DOHH2 (cell line): Measurements from ENCODE around the gene G3BP2.

ENCODE experiments used
- H3F3A ChIP-seq: fragments of 200-600 bp; sonication (generic), shearing (Covaris generic); 2 replicates; pipeline ENCODE4 v1.6.0; 2016; ENCODE audit warnings: antibody characterized with exemption, mild to moderate bottlenecking; ENCODE audit not compliant: control insufficient read depth, insufficient read depth
- H3K27ac ChIP-seq: fragments of 200-600 bp; sonication (generic); 2 replicates; pipeline ENCODE4 v1.5.1; 2014; ENCODE audit warnings: low read depth, mild to moderate bottlenecking, low read length, moderate library complexity
- H3K27me3 ChIP-seq: fragments of 200-600 bp; sonication (generic); 2 replicates; pipeline ENCODE4 v1.6.1; 2014; ENCODE audit warnings: mild to moderate bottlenecking, low read length, mixed read lengths; ENCODE audit not compliant: control insufficient read depth
- H3K36me3 ChIP-seq: fragments of 200-600 bp; sonication (generic); 2 replicates; pipeline ENCODE4 v1.6.1; 2014; ENCODE audit warnings: mild to moderate bottlenecking, low read length, moderate library complexity, mixed read lengths; ENCODE audit not compliant: control insufficient read depth
- H3K4me1 ChIP-seq: fragments of 200-600 bp; sonication (generic); 2 replicates; pipeline ENCODE4 v1.6.1; 2014; ENCODE audit warnings: mild to moderate bottlenecking, low read length, mixed read lengths; ENCODE audit not compliant: control insufficient read depth
- H3K4me2 ChIP-seq: fragments of 200-600 bp; sonication (generic); 2 replicates; pipeline ENCODE4 v1.6.0; 2014; ENCODE audit warnings: mild to moderate bottlenecking, low read length, moderate library complexity
- H3K4me3 ChIP-seq: fragments of 200-600 bp; sonication (generic); 2 replicates; pipeline ENCODE4 v1.5.1; 2014; ENCODE audit warnings: mild to moderate bottlenecking, low read length, mixed read lengths
- H3K79me2 ChIP-seq: fragments of 200-600 bp; sonication (generic); 2 replicates; pipeline ENCODE4 v1.6.1; 2014; ENCODE audit warnings: mild to moderate bottlenecking, low read length, mixed read lengths; ENCODE audit not compliant: control insufficient read depth
- H3K9me2 ChIP-seq: fragments of 200-600 bp; sonication (generic); replicated peaks from 2 replicates; pipeline ENCODE4 v1.6.1; 2014; ENCODE audit warnings: mild to moderate bottlenecking, low read length, mixed read lengths; ENCODE audit not compliant: control insufficient read depth
- H3K9me3 ChIP-seq: fragments of 200-600 bp; sonication (generic); 2 replicates; pipeline ENCODE4 v1.6.1; 2014; ENCODE audit warnings: antibody characterized with exemption, low read length, mixed read lengths; ENCODE audit not compliant: control insufficient read depth, insufficient read depth
- H4K20me1 ChIP-seq: fragments of 200-600 bp; sonication (generic); 2 replicates; pipeline ENCODE4 v1.6.0; 2014; ENCODE audit warnings: low read depth, mild to moderate bottlenecking, antibody characterized with exemption, low read length, moderate library complexity; ENCODE audit not compliant: control insufficient read depth, insufficient read depth
- CTCF ChIP-seq: fragments of 200-600 bp; sonication (generic); IDR thresholded peaks from one replicate; pipeline ENCODE4 v1.5.1; 2014; ENCODE audit warnings: antibody characterized with exemption, mild to moderate bottlenecking, low read depth, low read length; ENCODE audit not compliant: poor library complexity, severe bottlenecking
- EZH2phosphoT487 ChIP-seq: fragments of 200-600 bp; sonication (generic); IDR thresholded peaks from 2 replicates; pipeline ENCODE4 v1.6.1; 2017; ENCODE audit warnings: borderline replicate concordance, mild to moderate bottlenecking, antibody characterized with exemption, low read length, moderate library complexity, mixed read lengths

The G3BP2 gene

GRCh38 chr4:75637827-75638226 lies 35.4 kb downstream of the G3BP2 start:
- TF ChIP-seq CTCF (no peak), EZH2phosphoT487 (no peak)
- Histone ChIP-seq H3K4me2 (no peak overlapping the region), H3K9me3 (no peaks in the 10 kb centered on the region), H3K9me2 (no peaks in the 10 kb centered on the region), H3K4me1 (no peaks in the 10 kb centered on the region), H3K27ac (no peak overlapping the region), H4K20me1 (no peaks in the 10 kb centered on the region), H3K27me3 (no peaks in the 10 kb centered on the region), H3F3A (peaks cover 15% of the 10 kb centered on the region; the same call in 1 of the 2 replicates), H3K79me2 (no peaks in the 10 kb centered on the region), H3K36me3 (peaks cover 14% of the 10 kb centered on the region), H3K4me3 (no peak overlapping the region)

- Histone ChIP-seq H3F3A (peaks cover 12% of the 10 kb centered on the region; the same call in 1 of the 2 replicates), H3K27ac (no peak overlapping the region), H3K27me3 (no peaks in the 10 kb centered on the region), H3K4me3 (no peak overlapping the region), H3K9me3 (no peaks in the 10 kb centered on the region), H3K4me1 (no peaks in the 10 kb centered on the region), H3K79me2 (no peaks in the 10 kb centered on the region), H3K9me2 (no peaks in the 10 kb centered on the region), H4K20me1 (no peaks in the 10 kb centered on the region), H3K4me2 (no peak overlapping the region), H3K36me3 (peaks cover 8% of the 10 kb centered on the region)
- no peak for TF ChIP-seq EZH2phosphoT487
- no peak for TF ChIP-seq CTCF
Observed at GRCh38 chr4:75637176-75637575, 36.0 kb downstream of the G3BP2 start.

- Histone ChIP-seq H3K79me2 (no peaks in the 10 kb centered on the region), H3K4me3 (no peak overlapping the region), H3K4me1 (peaks cover 4% of the 10 kb centered on the region), H3K9me2 (no peaks in the 10 kb centered on the region), H3K4me2 (no peak overlapping the region), H3K9me3 (no peaks in the 10 kb centered on the region), H3K27me3 (no peaks in the 10 kb centered on the region), H4K20me1 (no peaks in the 10 kb centered on the region), H3F3A (peaks cover 5% of the 10 kb centered on the region; the same call in 1 of the 2 replicates), H3K36me3 (no peaks in the 10 kb centered on the region), H3K27ac (no peak overlapping the region)
- TF ChIP-seq CTCF (no peak), EZH2phosphoT487 (no peak)
Observed at GRCh38 chr4:75634951-75635350, 38.3 kb downstream of the G3BP2 start.

GRCh38 chr4:75634281-75634680 lies 38.9 kb downstream of the G3BP2 start:
- Histone ChIP-seq H4K20me1 (no peaks in the 10 kb centered on the region), H3F3A (peaks cover 5% of the 10 kb centered on the region; the same call in 1 of the 2 replicates), H3K9me3 (no peaks in the 10 kb centered on the region), H3K4me3 (no peak overlapping the region), H3K27me3 (no peaks in the 10 kb centered on the region), H3K4me2 (no peak overlapping the region), H3K9me2 (no peaks in the 10 kb centered on the region), H3K79me2 (no peaks in the 10 kb centered on the region), H3K4me1 (peaks cover 4% of the 10 kb centered on the region), H3K27ac (no peak overlapping the region), H3K36me3 (no peaks in the 10 kb centered on the region)
- TF ChIP-seq CTCF = no peak
- TF ChIP-seq EZH2phosphoT487 = no peak
